GM18873 (cell line): ENCODE measurements around the gene BMAL1.

Source experiments
- ATAC-seq: cut with Tn5 transposase; IDR thresholded peaks from one replicate; pipeline ENCODE4 v1.9.1; 2021; ENCODE audit warnings: mild to moderate bottlenecking, moderate library complexity, moderate number of reproducible peaks; ENCODE audit not compliant: unreplicated experiment, low FRiP score

The BMAL1 gene

DNA sequence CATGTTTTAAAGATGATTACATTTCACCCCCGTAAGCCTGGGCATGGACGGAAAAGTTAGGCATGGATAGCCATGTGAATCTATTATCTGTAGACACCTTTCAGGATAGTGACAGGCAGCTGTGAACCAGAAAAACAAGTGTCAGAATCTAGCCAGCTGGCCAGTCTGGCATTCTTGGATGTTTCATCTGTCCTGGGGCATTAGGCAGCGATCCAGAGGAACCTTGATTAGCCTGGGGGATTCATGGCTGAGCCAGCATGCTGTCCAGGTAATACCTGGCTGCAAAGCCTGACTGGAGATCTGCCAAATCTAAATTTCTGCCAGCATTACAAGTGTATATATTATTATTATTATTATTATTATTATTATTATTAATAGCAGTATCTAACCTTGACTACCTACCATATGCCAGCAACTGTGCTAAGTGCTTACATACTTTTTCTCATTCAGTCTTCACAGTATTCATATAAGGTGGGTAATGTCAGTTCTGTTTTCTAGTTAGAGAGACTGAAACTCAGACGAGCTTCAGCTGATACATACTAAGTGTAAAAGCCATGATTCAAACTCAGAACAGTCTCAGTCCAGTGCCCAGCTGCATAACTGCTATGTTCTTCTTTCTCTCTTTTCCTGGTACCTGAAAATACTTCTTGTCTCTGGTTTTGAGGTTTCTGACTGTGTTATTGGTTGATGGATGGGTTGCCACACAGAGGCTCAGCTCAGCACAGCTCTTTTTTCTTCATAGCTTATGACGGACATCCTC lies 12.8 kb downstream of the BMAL1 start:
- no peak for ATAC-seq

DNA sequence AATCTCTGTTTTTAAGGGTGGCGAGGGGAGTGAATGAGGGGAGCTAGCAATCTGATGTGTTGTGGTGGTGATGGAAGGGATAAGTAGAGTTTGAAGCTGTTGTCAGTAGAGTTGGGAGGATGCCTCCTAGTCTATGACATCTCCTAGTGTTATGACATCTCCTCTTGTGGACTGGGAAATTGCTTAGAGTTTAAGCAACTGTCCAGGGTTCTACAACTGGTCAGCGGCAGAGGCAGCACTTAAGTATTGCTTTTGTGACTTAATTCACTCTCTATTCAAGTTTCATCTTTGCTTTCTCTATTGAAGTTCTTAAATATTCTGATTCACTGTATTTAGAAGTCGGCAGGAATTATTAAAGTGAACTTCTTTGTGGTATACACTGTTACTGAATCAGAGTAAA lies 13.8 kb downstream of the BMAL1 start:
- ATAC-seq = no peak

DNA sequence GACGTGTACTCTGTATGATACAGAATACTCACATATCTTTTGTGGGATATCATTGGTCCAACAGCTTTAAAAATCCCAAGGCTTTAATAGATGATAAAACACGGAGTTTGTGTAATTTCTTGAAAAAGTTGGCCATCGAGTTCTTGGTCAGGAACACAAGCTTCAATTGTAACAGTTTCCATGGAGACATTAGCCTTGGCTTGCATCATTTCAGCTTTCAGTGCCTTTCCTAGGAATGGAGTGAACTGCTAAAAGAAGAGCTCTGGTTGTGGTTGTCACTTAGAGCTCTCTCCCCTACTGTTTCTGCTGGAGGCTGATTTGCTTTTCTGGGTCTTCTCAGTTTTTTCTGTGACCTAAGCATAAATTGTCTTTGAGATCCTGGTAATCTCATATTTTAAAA lies 14.2 kb downstream of the BMAL1 start:
- no peak for ATAC-seq

- no peak for ATAC-seq
These were observed 15.4 kb downstream of the BMAL1 start for GRCh38 chr11:13292970-13293369.

- ATAC-seq = no peak
These were observed 16.6 kb downstream of the BMAL1 start for GRCh38 chr11:13294178-13294577.

GRCh38 chr11:13294771-13295579 lies 17.4 kb downstream of the BMAL1 start:
- ATAC-seq = no peak

- ATAC-seq = no peak
These were observed 19.8 kb downstream of the BMAL1 start for GRCh38 chr11:13297308-13297916.

- no peak for ATAC-seq
These were observed 20.3 kb downstream of the BMAL1 start for GRCh38 chr11:13297917-13298356.

DNA sequence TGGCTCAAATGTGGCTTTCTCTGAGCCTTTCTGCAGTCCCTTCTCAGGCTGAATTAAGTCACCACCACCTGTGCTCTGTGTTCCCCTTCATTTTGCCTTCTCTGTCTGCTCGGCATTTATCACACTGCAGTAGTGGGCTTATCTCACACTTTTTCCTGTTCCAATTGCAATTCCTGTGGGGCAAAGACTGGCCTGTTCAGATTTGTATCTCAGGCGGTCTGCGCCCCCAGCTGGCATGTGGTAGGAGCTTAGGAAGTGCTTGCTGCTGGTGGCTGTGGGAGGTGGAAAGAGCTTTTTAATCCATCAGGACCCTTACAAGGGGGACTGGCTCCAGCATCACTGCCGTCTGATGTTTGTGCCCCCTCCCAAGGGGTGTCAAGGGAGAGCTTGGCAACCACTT lies 21.2 kb downstream of the BMAL1 start:
- ATAC-seq = no peak

GRCh38 chr11:13301522-13301921 lies 23.9 kb downstream of the BMAL1 start:
- ATAC-seq = no peak

DNA sequence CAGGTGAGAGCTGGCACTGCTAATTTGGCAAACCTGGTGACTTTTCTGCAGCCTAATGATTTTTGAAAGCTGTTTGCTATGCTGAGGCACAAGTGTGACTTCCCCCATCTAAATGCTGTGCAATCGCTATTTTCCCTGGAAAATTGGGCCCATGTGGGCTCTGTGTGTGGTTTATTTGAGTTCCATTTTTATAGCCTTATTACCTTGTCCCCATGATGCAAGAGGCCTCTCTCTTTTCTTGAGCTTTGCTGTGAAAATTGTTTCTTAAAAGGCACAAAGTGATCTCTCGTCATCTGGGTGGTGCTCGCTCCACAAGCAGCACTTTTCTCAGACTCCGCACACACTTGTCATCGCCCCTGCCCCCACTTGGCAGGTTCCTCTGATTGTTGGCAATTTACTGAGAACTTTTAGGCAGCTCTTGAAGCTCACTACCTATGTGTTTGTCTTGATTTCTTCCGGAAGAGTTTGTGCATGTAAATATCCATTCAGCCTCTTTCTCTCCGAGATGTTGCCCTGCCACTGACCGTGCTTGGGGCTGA lies 24.9 kb downstream of the BMAL1 start:
- ATAC-seq = no peak

GRCh38 chr11:13303668-13304649 lies 26.4 kb downstream of the BMAL1 start:
- no peak for ATAC-seq

DNA sequence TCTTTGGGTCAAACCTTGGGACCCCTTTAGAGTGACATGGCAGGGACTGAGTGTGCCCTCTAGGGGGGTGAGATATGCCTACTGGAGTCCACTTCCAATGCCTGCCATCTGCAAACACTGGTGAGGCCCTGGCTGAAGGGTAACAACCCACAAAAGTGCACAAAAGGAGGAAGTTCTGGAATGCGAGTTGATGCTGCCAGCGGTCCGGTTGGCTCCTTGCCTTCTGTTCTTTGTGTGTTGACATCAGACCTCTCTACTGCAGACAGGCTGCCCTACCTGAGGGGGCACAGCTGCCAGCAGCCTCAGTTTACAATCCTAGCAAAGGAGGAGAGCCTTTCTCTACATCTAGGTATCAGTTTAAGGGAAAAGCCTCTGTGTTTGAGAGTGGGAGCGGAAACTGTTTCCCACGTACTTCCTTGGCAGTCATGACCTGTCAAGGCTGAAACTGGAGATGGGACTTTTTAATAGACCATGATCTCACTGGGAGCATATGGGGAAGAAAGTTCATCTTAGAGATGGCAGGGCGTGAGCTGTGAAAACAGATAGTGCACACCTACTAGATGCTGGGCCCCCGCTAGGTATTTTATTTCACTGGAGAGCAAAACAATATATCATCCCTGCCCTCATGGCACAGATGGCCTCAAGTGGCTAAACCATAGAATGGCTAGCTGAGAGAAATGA lies 27.2 kb downstream of the BMAL1 start:
- ATAC-seq = no peak

- no peak for ATAC-seq
These were observed 31.1 kb downstream of the BMAL1 start for GRCh38 chr11:13308704-13309103.

GRCh38 chr11:13309156-13309555 lies 31.6 kb downstream of the BMAL1 start:
- no peak for ATAC-seq

DNA sequence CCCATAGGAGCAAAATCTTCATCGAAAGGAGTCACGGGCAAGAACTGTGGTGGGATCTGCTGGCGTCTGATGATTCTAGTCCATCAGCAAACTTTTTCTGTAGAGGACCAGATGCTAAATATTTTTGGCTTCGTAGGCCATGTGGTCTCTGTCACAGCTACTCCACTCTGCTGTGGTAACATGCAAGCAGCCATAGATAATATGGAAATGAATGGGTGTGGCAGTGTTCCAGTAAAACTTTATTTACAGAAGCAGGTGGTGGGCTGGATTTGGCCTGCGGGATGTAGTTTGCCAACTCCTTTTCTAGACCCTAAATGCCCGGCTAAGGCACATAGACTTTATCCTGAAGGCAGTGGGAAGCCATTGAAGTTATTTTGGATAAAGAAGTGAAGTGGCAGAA lies 32.9 kb downstream of the BMAL1 start:
- ATAC-seq = no peak

DNA sequence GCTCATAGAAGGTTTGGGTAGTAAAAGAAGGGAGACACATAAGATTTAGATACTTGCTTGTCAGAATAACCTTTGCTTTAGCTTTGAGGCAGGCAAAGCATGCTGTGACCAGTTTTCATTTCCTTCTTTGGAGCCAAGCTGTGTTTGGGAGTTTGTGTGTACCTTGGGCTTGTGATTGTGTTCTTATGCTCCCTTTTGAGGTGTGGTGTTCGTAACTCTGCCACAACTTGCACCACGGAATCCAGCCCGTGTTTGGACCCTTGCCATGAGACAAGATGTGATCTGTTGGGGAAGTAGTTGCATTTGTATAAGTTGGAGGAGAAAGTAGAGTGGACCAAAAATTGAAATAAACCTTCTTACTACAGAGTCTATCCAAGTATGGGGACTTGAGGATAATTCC lies 34.0 kb downstream of the BMAL1 start:
- no peak for ATAC-seq

GRCh38 chr11:13313005-13313819 lies 35.6 kb downstream of the BMAL1 start:
- no peak for ATAC-seq
